OCI-M1 (cell line): ENCODE data around the gene PHF20.
"Not testable (repeated sequence)": the region's sequence is repeated elsewhere in the genome, so short reads cannot be mapped to it uniquely, and the experiment has no call there.

Source experiments
- DNase-seq: peaks from one replicate; lab custom pipeline; 2025; lab: John Stamatoyannopoulos, UW

PHF20 gene

DNA sequence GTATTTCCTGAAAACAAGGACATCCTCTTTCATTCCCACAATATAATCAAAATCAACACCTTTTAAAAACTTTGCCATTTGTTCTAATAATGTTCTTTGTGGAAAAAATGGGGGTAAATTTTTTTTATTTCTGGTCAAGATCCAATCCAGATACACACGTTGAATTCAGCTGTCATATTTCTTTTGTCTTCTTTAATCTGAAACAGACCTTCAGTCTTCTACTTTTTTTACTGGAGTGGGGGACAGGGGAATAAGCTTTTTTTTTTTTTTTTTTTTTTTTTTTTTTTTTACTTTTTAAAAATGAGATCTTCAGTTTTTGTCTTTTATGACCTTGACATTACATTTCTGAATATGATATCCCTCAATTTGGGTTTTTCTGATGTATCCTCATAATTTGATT lies 113.4 kb downstream of the PHF20 start:
- no peak for DNase-seq

GRCh38 chr20:35886537-35886936 lies 114.7 kb downstream of the PHF20 start:
- DNase-seq = no peak

DNA sequence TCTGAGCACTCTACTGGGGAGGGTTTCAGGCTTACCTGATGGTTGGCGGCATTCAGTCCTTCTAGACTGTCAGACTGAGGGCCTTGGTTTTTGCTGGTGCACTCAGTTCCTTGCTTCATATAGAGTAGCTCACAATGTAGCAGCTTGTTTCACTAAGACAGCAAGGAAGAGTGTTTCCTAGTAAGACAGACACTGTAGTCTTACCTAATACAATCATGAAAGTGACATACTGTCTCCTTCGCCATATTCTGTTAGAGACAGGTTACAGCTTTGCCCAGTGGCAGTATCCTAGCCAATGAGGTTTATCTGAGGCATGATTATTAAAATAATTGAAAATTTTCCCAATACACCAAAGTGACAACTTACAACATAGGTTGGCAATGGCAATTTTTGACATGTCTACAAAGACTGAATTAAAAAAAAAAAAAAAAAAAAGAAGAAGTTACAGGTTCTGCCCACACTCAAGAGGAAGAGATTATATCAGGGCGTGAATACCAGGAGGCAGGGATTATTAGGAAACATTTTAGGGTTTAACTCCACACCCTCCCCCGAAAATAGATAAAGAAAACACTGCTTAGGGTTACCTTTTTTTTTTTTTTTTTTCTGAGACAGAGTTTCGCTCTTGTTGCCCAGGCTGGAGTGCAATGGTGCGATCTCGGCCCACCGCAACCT lies 115.7 kb downstream of the PHF20 start:
- DNase-seq = peak; percentile 67

- DNase-seq = no peak
Observed at GRCh38 chr20:35888657-35889056, 116.8 kb downstream of the PHF20 start.

GRCh38 chr20:35891375-35891774 lies 119.6 kb downstream of the PHF20 start:
- DNase-seq = no peak

GRCh38 chr20:35892871-35893270 lies 121.1 kb downstream of the PHF20 start:
- no peak for DNase-seq

DNA sequence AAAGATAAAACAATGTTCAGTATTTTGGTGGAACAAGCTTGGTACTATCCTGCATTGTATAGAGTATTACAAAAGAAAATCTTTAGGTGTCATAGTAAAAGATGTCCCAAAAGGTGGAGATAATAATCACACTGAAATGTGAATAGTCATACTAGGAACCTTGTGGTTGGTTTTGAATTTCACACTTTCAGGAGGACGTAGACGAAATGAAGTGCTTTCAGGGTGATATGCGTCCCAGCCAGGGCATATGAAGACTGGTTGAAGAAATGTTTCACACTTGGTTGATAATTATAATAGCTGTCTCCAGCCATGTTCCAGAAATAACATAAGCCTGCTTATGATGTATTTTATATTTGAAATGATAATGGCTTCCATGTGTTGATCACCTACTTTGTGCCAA lies 122.1 kb downstream of the PHF20 start:
- DNase-seq = no peak

- not testable (repeated sequence) for DNase-seq
Observed at GRCh38 chr20:35895516-35895915, 123.7 kb downstream of the PHF20 start.

GRCh38 chr20:35899064-35899463 lies 127.2 kb downstream of the PHF20 start:
- DNase-seq = no peak

GRCh38 chr20:35901230-35901629 lies 129.4 kb downstream of the PHF20 start:
- DNase-seq = peak; percentile 57

DNA sequence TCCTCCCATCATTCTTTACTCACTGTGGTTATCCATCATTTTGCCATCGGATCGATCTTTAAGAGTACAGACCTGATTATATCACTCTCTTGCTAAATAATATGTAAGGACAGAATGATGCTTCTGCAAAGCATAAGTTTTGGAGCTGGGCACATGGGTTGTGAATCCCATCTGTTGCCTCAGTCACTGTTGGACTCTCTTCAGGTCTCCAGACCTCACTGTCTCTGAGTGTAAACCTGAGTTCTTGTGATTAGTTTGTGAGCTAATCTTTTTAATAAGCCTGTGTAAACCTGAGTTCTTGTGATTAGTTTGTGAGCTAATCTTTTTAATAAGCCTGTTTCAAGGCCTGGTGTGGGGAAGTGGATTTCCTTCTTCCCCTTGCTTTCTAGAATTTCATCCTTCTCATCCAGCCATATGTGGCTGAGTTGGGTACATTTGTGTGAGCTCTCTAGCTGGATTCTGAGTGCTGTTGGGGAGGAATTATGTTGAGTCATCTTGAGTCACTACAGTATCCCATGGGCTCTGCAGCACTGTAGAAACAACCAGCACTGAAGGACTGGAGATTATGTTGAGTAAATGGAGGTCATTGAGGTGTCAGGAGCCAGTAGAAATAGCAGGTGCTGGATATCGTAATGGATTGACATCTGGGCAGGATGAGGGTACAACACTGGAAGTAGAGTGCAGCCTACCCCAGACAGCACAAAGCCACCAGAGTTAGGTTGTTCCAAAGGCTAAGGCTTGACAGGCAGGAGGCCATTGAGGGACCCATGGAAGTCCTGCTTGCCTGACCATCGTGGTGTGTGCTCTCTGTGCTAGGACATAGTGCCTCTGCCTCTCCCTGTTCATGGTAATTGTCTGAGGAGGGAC lies 130.1 kb downstream of the PHF20 start:
- peak; percentile 73 for DNase-seq

GRCh38 chr20:35902545-35902941 lies 130.7 kb downstream of the PHF20 start:
- DNase-seq = peak; percentile 71

DNA sequence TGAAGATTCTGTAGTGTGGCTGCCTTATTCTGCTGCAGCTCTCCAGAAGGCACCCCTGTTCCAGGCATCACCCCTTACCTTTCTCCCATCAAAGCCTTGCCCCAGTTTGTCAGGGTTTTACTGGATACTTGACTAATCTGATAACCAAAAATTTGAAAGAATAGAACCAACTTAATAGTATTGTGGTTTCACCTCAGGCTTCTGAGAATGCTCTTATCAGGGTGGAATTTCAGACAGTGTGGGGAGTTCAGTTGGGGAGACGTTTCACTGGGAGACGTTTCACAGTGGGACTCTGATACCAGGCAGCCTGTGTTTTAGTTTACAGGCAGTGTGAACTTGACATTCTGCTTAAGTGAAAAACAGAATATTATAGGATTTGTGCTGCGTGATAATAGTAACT lies 132.0 kb downstream of the PHF20 start:
- DNase-seq = peak; percentile 57

DNA sequence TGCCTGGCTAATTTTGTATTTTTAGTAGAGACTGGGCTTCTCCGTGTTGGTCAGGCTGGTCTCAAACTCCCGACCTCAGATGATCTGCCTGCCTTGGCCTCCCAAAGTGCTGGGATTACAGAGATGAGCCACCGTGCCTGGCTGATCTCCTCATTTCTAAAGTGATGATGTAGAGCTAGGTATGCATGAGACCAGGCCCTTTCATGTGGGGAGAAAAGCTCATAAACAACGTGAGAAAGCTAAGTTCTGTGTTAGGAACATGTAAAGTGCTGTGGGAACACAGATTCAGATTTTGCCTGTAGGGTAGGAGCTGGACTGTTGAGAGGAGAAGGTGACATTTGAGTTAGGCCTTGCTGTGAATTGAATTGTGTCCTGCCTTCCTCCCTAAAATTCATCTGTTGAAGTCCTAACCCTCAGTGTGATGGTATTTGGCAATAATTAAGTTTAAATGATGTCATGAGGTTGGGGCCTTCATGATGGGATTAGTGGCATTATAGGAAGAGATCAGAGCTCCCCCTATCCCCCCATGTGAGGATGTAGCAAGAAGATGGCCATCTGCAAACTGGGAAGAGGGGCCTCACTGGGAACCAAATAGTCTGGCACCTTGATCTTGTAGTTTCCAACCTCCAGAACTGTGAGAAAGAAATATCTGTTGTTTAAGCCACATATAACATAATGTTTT lies 133.3 kb downstream of the PHF20 start:
- no peak for DNase-seq

- DNase-seq = peak; percentile 82
Observed at GRCh38 chr20:35907017-35907701, 135.3 kb downstream of the PHF20 start.

GRCh38 chr20:35908007-35908406 lies 136.2 kb downstream of the PHF20 start:
- DNase-seq = no peak

DNA sequence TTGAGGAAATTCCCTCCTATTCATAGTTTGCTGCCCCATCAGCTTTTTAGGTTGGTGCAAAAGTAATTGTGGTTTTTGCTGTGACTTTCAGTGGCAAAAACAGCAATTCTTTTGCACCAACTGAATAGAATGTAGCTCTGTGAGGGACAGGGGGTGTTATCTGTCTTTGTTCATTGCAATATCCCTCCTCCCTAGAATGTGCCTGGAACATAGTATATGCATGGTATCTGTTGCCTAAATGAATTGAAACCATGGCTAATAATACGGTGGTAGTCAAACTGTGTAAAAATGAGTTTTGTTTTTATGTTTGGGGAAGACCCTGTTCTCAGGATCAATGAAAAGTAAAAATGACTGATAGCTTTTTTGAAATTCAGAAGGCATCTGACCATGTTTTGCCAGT lies 137.4 kb downstream of the PHF20 start:
- no peak for DNase-seq

- no peak for DNase-seq
Observed at GRCh38 chr20:35909796-35910195, 138.0 kb downstream of the PHF20 start.

DNA sequence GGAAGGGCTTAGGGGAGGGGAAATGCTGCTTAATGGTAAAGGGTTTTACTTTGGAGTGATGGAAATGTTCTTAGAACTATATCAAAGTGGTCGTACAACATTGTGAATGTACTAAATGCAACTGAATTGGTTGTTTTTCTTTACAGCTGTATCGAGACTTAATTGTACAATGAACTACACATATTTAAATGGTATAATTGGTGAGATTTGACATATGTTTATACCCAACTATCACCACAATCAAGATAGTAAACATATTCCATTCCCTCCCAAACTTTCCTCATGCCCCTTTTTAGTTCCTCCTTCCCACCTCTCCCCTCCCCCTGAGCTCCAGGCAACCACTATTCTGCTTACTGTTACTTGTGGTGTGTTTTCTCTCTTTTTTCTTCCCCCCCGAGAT lies 138.4 kb downstream of the PHF20 start:
- DNase-seq = no peak

GRCh38 chr20:35912881-35913280 lies 141.1 kb downstream of the PHF20 start:
- no peak for DNase-seq

- peak; percentile 62 for DNase-seq
Observed at GRCh38 chr20:35917077-35917476, 145.3 kb downstream of the PHF20 start.

GRCh38 chr20:35918021-35918420 lies 146.2 kb downstream of the PHF20 start:
- DNase-seq = no peak
